GM10847 (cell line): ENCODE data around the gene R3HDM2.

Experiments
- POLR2A ChIP-seq: IDR thresholded peaks from 2 replicates; pipeline ENCODE4 v1.6.1; 2011; ENCODE audit not compliant: insufficient read length; ENCODE audit errors: extremely low read depth

R3HDM2 gene

GRCh38 chr12:57254506-57255280 is 176.2 kb downstream of the R3HDM2 start:
- TF ChIP-seq POLR2A: no peak

GRCh38 chr12:57250956-57251355 is 179.9 kb downstream of the R3HDM2 start, which contains the start of gene STAC3:
TSS of gene STAC3 (minus strand) at chr12:57251187. CDS start at chr12:57249636, 1,551 bp downstream.
- no peak for TF ChIP-seq POLR2A

GRCh38 chr12:57250541-57250940 is 180.3 kb downstream of the R3HDM2 start:
- TF ChIP-seq POLR2A: no peak

GRCh38 chr12:57248934-57249742 is 181.7 kb downstream of the R3HDM2 start:
- TF ChIP-seq POLR2A: no peak

GRCh38 chr12:57247041-57247440 is 183.8 kb downstream of the R3HDM2 start:
- TF ChIP-seq POLR2A: no peak

GRCh38 chr12:57244312-57244696 is 186.5 kb downstream of the R3HDM2 start:
- TF ChIP-seq POLR2A: no peak

GRCh38 chr12:57243521-57244311 is 187.1 kb downstream of the R3HDM2 start:
- no peak for TF ChIP-seq POLR2A

GRCh38 chr12:57242691-57243454 is 188.0 kb downstream of the R3HDM2 start:
- no peak for TF ChIP-seq POLR2A

GRCh38 chr12:57242329-57242690 is 188.5 kb downstream of the R3HDM2 start:
- no peak for TF ChIP-seq POLR2A

- TF ChIP-seq POLR2A: no peak
Observed at GRCh38 chr12:57241402-57242310, 189.2 kb downstream of the R3HDM2 start.

GRCh38 chr12:57240926-57241401 is 189.9 kb downstream of the R3HDM2 start:
- no peak for TF ChIP-seq POLR2A

GRCh38 chr12:57240066-57240921 is 190.5 kb downstream of the R3HDM2 start:
- no peak for TF ChIP-seq POLR2A

- no peak for TF ChIP-seq POLR2A
Observed at GRCh38 chr12:57239587-57240065, 191.2 kb downstream of the R3HDM2 start.
